Placental pericyte (primary cell): ENCODE measurements around the gene CYP4A11. TPM values are rescaled to one million over a fixed set of nuclear protein-coding genes. Genes with fewer than 3 reads are reported as not detected.

Source experiments
- small RNA-seq: library from RNA; depleted of rRNA; stranded (forward); fragments of <200 nt; gene quantifications from one replicate; pipeline ENCODE3, GENCODE V24; 2012; ENCODE audit warnings: low replicate concordance
- total RNA-seq: library from RNA; depleted of rRNA; stranded (reverse); fragments of >200 nt; gene quantifications from 2 replicates; pipeline ENCODE4 v1.2.3, GENCODE V29; 2012

The CYP4A11 gene, protein sequence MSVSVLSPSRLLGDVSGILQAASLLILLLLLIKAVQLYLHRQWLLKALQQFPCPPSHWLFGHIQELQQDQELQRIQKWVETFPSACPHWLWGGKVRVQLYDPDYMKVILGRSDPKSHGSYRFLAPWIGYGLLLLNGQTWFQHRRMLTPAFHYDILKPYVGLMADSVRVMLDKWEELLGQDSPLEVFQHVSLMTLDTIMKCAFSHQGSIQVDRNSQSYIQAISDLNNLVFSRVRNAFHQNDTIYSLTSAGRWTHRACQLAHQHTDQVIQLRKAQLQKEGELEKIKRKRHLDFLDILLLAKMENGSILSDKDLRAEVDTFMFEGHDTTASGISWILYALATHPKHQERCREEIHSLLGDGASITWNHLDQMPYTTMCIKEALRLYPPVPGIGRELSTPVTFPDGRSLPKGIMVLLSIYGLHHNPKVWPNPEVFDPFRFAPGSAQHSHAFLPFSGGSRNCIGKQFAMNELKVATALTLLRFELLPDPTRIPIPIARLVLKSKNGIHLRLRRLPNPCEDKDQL
- total RNA-seq = not detected in 2 replicates

DNA sequence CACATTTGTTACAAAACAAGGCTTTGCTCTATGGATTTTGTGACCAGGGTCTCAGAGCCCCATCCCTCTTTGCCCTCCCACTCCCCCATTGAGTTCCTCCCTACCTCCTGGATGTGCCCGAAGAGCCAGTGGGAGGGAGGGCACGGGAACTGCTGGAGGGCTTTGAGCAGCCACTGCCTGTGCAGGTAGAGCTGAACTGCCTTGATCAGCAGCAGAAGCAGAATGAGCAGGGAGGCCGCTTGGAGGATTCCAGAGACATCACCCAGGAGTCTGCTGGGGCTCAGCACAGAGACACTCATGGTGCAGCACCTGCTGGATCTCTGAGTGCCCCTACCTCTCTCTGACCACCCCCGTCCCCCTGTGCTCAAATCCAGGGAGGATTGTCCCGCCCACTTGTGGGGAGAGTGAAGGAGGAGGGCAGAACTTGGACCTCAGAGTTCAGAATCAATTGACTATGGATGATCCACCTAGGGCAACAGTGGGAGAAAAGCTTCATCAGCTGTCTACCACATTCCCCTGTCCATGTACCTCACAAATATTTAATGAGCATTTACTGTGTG is at the start of gene CYP4A11:
TSS of gene CYP4A11 (minus strand) at position 342 of the 560 bp plus-strand sequence. CDS start at position 299, 43 bp downstream.

Small RNA genes within 50 kb of the gene (small RNA-seq; reads per million reads assigned to genes)
- not detected for gene CYP4A26P

Other genes with a start within 250 kb of the CYP4A11 start
- gene EFCAB14, start 222.4 kb downstream of the CYP4A11 start, total RNA-seq = 44.6 and 59.6 TPM in 2 replicates
- gene CYP4B1, start 142.4 kb downstream of the CYP4A11 start, total RNA-seq = not detected in 2 replicates
- not detected in 2 replicates for gene CYP4X1, start 82.2 kb upstream of the CYP4A11 start, total RNA-seq
- not detected in 2 replicates for gene CYP4Z1, start 125.8 kb upstream of the CYP4A11 start, total RNA-seq
- not detected in 2 replicates for gene CYP4A22, start 196.0 kb upstream of the CYP4A11 start, total RNA-seq
- gene PDZK1IP1, start 248.6 kb upstream of the CYP4A11 start, total RNA-seq = not detected in 2 replicates